ENCODE measurements around the gene PSMB11. TPM values are rescaled to one million over a fixed set of nuclear protein-coding genes. Genes with fewer than 3 reads are reported as not detected.

Gene PSMB11
- total and polyA plus RNA-seq, 9 donors, result not detected

DNA sequence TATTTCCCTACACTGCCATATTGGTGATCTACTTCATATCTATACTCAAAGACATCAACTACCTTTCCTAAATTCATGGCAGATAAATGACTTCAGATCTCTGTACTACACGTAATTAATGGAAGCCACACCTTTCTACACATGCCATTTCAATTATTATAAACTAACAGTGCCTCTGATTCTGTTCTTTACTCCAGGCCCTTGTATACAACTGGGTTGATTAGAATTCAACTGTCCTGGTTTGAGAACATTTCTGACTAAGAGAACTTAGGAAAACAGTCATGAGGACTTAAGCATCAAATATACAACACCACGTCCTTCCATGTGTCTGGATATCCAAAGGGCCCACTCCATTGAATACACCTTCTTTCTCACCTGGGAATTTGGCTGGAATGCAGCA is 51.1 kb downstream of the PSMB11 start:
- peaks cover 7% of the 10 kb centered on the region for H3K4me1 ChIP-seq (ENCODE audit: insufficient read depth)
- 55 to 62% (median 59%) methylated on average over 2 of the region's 2 CpGs for WGBS, 3 donors
- intact Hi-C loops (cut with DNase I), result no loop called here
- no peak for DNase-seq
- H3K4me3 ChIP-seq, result no peak overlapping the region
- H3K27ac ChIP-seq, result no peak overlapping the region
- H3K9me3 ChIP-seq, result no peaks in the 10 kb centered on the region
- no peaks in the 10 kb centered on the region for H3K27me3 ChIP-seq
- H3K36me3 ChIP-seq, result no peaks in the 10 kb centered on the region
- TF ChIP-seq CTCF (IDR thresholded peaks at IDR 0.05) (no peak), POLR2A (IDR thresholded peaks at IDR 0.05) (no peak), EP300 (IDR thresholded peaks at IDR 0.05) (no peak)

GRCh38 chr14:23093526-23093925 is 51.5 kb downstream of the PSMB11 start:
- Histone ChIP-seq H3K36me3 (no peaks in the 10 kb centered on the region), H3K9me3 (no peaks in the 10 kb centered on the region), H3K4me1 (ENCODE audit: insufficient read depth) (peaks cover 7% of the 10 kb centered on the region), H3K27me3 (no peaks in the 10 kb centered on the region), H3K4me3 (peak overlapping the region; percentile 97), H3K27ac (no peak overlapping the region)
- TF ChIP-seq CTCF (IDR thresholded peaks at IDR 0.05) (no peak), POLR2A (IDR thresholded peaks at IDR 0.05) (no peak), EP300 (IDR thresholded peaks at IDR 0.05) (no peak)
- DNase-seq, result no peak
- intact Hi-C loops (cut with DNase I), result no loop called here
- whole genome bisulfite sequencing, 3 donors, result 62 to 73% (median 71%) methylated on average over 2 of the region's 2 CpGs

Other genes starting within 250 kb of the PSMB11 start
- gene SLC7A7, start 226.8 kb upstream of the PSMB11 start, total RNA-seq, result 10 to 100 TPM in 1 of 7 donors, 1 to 10 TPM in 5, under 1 TPM in 1; 0.91 to 25.0 (median 5.1) TPM
- gene SLC7A7, start 226.8 kb upstream of the PSMB11 start, polyA plus RNA-seq, result 10 to 100 TPM in 1 of 2 donors, 1 to 10 TPM in 1; 3.2 to 23.2 TPM
- 10 to 100 TPM; 29.0 to 78.3 (median 54.1) TPM for gene MRPL52, start 212.3 kb upstream of the PSMB11 start, total RNA-seq
- gene MRPL52, start 212.3 kb upstream of the PSMB11 start, polyA plus RNA-seq, result 10 to 100 TPM; 32.9 to 45.3 TPM
- 100 to 1,000 TPM in 4 of 7 donors, 10 to 100 TPM in 3; 70.0 to 267 (median 174) TPM for gene MMP14, start 205.6 kb upstream of the PSMB11 start, total RNA-seq
- 100 to 1,000 TPM in 1 of 2 donors, 10 to 100 TPM in 1; 90.2 to 156 TPM for gene MMP14, start 205.6 kb upstream of the PSMB11 start, polyA plus RNA-seq
- 100 to 1,000 TPM in 4 of 7 donors, 10 to 100 TPM in 3; 56.9 to 122 (median 105) TPM for gene LRP10, start 170.5 kb upstream of the PSMB11 start, total RNA-seq
- 10 to 100 TPM; 32.4 to 71.6 TPM for gene LRP10, start 170.5 kb upstream of the PSMB11 start, polyA plus RNA-seq
- 1 to 10 TPM in 1 of 7 donors, under 1 TPM in 6; 0.12 to 1.1 (median 0.66) TPM for gene REM2, start 159.0 kb upstream of the PSMB11 start, total RNA-seq
- under 1 TPM; 0.40 to 0.74 TPM for gene REM2, start 159.0 kb upstream of the PSMB11 start, polyA plus RNA-seq
- 100 to 1,000 TPM in 5 of 7 donors, 10 to 100 TPM in 2; 90.9 to 244 (median 129) TPM for gene RBM23, start 123.1 kb upstream of the PSMB11 start, total RNA-seq
- gene RBM23, start 123.1 kb upstream of the PSMB11 start, polyA plus RNA-seq, result 100 to 1,000 TPM in 1 of 2 donors, 10 to 100 TPM in 1; 57.0 to 104 TPM
- gene PRMT5, start 112.8 kb upstream of the PSMB11 start, total RNA-seq, result 10 to 100 TPM; 37.6 to 92.3 (median 65.4) TPM
- gene PRMT5, start 112.8 kb upstream of the PSMB11 start, polyA plus RNA-seq, result 100 to 1,000 TPM in 1 of 2 donors, 10 to 100 TPM in 1; 40.2 to 109 TPM
- gene HAUS4, start 85.1 kb upstream of the PSMB11 start, total RNA-seq, result 100 to 1,000 TPM in 1 of 7 donors, 10 to 100 TPM in 6; 31.6 to 111 (median 41.6) TPM
- gene HAUS4, start 85.1 kb upstream of the PSMB11 start, polyA plus RNA-seq, result 10 to 100 TPM; 55.6 to 58.4 TPM
- 10 to 100 TPM; 13.7 to 34.5 (median 19.1) TPM for gene AJUBA, start 59.7 kb upstream of the PSMB11 start, total RNA-seq
- 10 to 100 TPM; 11.2 to 21.1 TPM for gene AJUBA, start 59.7 kb upstream of the PSMB11 start, polyA plus RNA-seq
- 10 to 100 TPM in 4 of 7 donors, 1 to 10 TPM in 3; 7.2 to 11.8 (median 10.2) TPM for gene C14orf93, start 32.1 kb upstream of the PSMB11 start, total RNA-seq
- 10 to 100 TPM; 12.1 to 12.7 TPM for gene C14orf93, start 32.1 kb upstream of the PSMB11 start, polyA plus RNA-seq
- gene PSMB5, start 7.3 kb upstream of the PSMB11 start, total RNA-seq, result 100 to 1,000 TPM in 1 of 7 donors, 10 to 100 TPM in 6; 65.3 to 144 (median 77.4) TPM
- 100 to 1,000 TPM in 1 of 2 donors, 10 to 100 TPM in 1; 79.9 to 112 TPM for gene PSMB5, start 7.3 kb upstream of the PSMB11 start, polyA plus RNA-seq
- gene CDH24, start 15.3 kb downstream of the PSMB11 start, total RNA-seq, result 1 to 10 TPM; 1.0 to 6.6 (median 2.3) TPM
- 1 to 10 TPM; 2.1 to 5.5 TPM for gene CDH24, start 15.3 kb downstream of the PSMB11 start, polyA plus RNA-seq
- gene ACIN1, start 52.9 kb downstream of the PSMB11 start, total RNA-seq, result 100 to 1,000 TPM in 5 of 7 donors, 10 to 100 TPM in 2; 83.3 to 162 (median 135) TPM
- gene ACIN1, start 52.9 kb downstream of the PSMB11 start, polyA plus RNA-seq, result 100 to 1,000 TPM in 1 of 2 donors, 10 to 100 TPM in 1; 95.4 to 165 TPM
- 10 to 100 TPM; 13.8 to 47.2 (median 41.5) TPM for gene C14orf119, start 53.3 kb downstream of the PSMB11 start, total RNA-seq
- 10 to 100 TPM; 31.4 to 55.6 TPM for gene C14orf119, start 53.3 kb downstream of the PSMB11 start, polyA plus RNA-seq
- gene CIROP, start 62.8 kb downstream of the PSMB11 start, total RNA-seq, result not detected
- not detected for gene CIROP, start 62.8 kb downstream of the PSMB11 start, polyA plus RNA-seq
- not detected for gene CEBPE, start 77.0 kb downstream of the PSMB11 start, total RNA-seq
- gene CEBPE, start 77.0 kb downstream of the PSMB11 start, polyA plus RNA-seq, result under 1 TPM in 1 of 2 donors, not detected in 1; 0.04 TPM
- 100 to 1,000 TPM in 3 of 7 donors, 10 to 100 TPM in 4; 51.1 to 161 (median 95.4) TPM for gene SLC7A8, start 141.4 kb downstream of the PSMB11 start, total RNA-seq
- 100 to 1,000 TPM in 1 of 2 donors, 10 to 100 TPM in 1; 45.9 to 104 TPM for gene SLC7A8, start 141.4 kb downstream of the PSMB11 start, polyA plus RNA-seq
- gene RNF212B, start 195.7 kb downstream of the PSMB11 start, total RNA-seq, result not detected
- not detected for gene RNF212B, start 195.7 kb downstream of the PSMB11 start, polyA plus RNA-seq
- 10 to 100 TPM in 5 of 7 donors, 1 to 10 TPM in 2; 5.9 to 22.8 (median 13.4) TPM for gene HOMEZ, start 243.9 kb downstream of the PSMB11 start, total RNA-seq
- 10 to 100 TPM in 1 of 2 donors, 1 to 10 TPM in 1; 7.6 to 23.7 TPM for gene HOMEZ, start 243.9 kb downstream of the PSMB11 start, polyA plus RNA-seq